ENCODE results near the gene NOX3.

DNA sequence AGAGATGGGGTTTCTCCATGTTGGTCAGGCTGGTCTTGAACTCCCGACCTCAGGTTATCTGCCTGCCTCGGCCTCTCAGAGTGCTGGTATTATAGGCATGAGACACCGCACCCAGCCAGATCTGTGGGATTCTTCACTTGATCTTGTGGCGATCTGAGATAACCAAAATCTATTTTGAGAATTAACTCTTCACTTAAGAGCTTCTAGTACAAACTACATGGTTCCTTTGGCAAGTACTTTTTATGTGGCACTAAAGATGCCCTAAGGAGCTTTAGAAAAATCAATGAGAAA is 103.6 kb downstream of the NOX3 start:
- no peak for TF ChIP-seq POLR2AphosphoS5 (IDR thresholded peaks at IDR 0.05)
- no peak for TF ChIP-seq TAF1 (IDR thresholded peaks at IDR 0.05; ENCODE audit: low read depth)
- no peak for TF ChIP-seq RAD21 (conservative IDR thresholded peaks at IDR 0.05)
- TF ChIP-seq, protein P1, sequence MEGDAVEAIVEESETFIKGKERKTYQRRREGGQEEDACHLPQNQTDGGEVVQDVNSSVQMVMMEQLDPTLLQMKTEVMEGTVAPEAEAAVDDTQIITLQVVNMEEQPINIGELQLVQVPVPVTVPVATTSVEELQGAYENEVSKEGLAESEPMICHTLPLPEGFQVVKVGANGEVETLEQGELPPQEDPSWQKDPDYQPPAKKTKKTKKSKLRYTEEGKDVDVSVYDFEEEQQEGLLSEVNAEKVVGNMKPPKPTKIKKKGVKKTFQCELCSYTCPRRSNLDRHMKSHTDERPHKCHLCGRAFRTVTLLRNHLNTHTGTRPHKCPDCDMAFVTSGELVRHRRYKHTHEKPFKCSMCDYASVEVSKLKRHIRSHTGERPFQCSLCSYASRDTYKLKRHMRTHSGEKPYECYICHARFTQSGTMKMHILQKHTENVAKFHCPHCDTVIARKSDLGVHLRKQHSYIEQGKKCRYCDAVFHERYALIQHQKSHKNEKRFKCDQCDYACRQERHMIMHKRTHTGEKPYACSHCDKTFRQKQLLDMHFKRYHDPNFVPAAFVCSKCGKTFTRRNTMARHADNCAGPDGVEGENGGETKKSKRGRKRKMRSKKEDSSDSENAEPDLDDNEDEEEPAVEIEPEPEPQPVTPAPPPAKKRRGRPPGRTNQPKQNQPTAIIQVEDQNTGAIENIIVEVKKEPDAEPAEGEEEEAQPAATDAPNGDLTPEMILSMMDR (IDR thresholded peaks at IDR 0.05; ENCODE audit: poor library complexity, severe bottlenecking) = no peak
- TF ChIP-seq, protein P2, sequence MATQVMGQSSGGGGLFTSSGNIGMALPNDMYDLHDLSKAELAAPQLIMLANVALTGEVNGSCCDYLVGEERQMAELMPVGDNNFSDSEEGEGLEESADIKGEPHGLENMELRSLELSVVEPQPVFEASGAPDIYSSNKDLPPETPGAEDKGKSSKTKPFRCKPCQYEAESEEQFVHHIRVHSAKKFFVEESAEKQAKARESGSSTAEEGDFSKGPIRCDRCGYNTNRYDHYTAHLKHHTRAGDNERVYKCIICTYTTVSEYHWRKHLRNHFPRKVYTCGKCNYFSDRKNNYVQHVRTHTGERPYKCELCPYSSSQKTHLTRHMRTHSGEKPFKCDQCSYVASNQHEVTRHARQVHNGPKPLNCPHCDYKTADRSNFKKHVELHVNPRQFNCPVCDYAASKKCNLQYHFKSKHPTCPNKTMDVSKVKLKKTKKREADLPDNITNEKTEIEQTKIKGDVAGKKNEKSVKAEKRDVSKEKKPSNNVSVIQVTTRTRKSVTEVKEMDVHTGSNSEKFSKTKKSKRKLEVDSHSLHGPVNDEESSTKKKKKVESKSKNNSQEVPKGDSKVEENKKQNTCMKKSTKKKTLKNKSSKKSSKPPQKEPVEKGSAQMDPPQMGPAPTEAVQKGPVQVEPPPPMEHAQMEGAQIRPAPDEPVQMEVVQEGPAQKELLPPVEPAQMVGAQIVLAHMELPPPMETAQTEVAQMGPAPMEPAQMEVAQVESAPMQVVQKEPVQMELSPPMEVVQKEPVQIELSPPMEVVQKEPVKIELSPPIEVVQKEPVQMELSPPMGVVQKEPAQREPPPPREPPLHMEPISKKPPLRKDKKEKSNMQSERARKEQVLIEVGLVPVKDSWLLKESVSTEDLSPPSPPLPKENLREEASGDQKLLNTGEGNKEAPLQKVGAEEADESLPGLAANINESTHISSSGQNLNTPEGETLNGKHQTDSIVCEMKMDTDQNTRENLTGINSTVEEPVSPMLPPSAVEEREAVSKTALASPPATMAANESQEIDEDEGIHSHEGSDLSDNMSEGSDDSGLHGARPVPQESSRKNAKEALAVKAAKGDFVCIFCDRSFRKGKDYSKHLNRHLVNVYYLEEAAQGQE (IDR thresholded peaks at IDR 0.05; ENCODE audit: borderline replicate concordance) = no peak
- no peak for TF ChIP-seq EZH2 (IDR thresholded peaks at IDR 0.05; ENCODE audit: borderline replicate concordance, insufficient read depth, low read length, poor library complexity, severe bottlenecking)
- no peak for TF ChIP-seq MXI1 (conservative IDR thresholded peaks at IDR 0.05; ENCODE audit: poor library complexity, severe bottlenecking)

All from neural cell (in vitro differentiated cells).